ENCODE data around the gene ADAM12. TPM values are rescaled to one million over a fixed set of nuclear protein-coding genes. Genes with fewer than 3 reads are reported as not detected.
A peak's percentile ranks its signal among the peaks of the same experiment; 100 is the strongest.

The ADAM12 gene
- total and polyA plus RNA-seq, 2 experiments from 2014 or later: 0.13 to 0.87 TPM

- H3K27ac ChIP-seq (ENCODE audit: low read depth): no peak overlapping the region
These were observed 184.0 kb downstream of the ADAM12 start for GRCh38 chr10:126204320-126204719.

More at GRCh38 chr10:126204320-126204719, 184.0 kb downstream of the ADAM12 start:
- Histone ChIP-seq H3F3A (replicated peaks; ENCODE audit: low read depth) (no peaks in the 10 kb centered on the region), H2AFZ (peak overlapping the region; percentile 69; the same call in 1 of the 2 replicates), H3K36me3 (ENCODE audit: insufficient read depth) (no peaks in the 10 kb centered on the region), H3K4me2 (no peak overlapping the region), H4K20me1 (replicated peaks; ENCODE audit: insufficient read depth) (no peaks in the 10 kb centered on the region), H3K79me2 (replicated peaks; ENCODE audit: insufficient read depth) (no peaks in the 10 kb centered on the region), H3K4me1 (ENCODE audit: insufficient read depth) (no peaks in the 10 kb centered on the region), H3K27me3 (ENCODE audit: insufficient read depth) (no peaks in the 10 kb centered on the region), H3K4me3 (no peak overlapping the region), H3K9me2 (ENCODE audit: insufficient read depth) (0 out of 2 replicates have a peak, but pooled peaks cover 14% of the 10 kb centered on the region)
- Mint-ChIP-seq H3K4me3 (no peak overlapping the region), H3K36me3 (ENCODE audit: low read depth) (no peaks in the 10 kb centered on the region), H3K27me3 (ENCODE audit: insufficient read depth, low read depth, poor library complexity) (no peaks in the 10 kb centered on the region), H3K27ac (0 out of 2 replicates have a peak overlapping the region, but pooled peaks have one; percentile 45), H3K4me1 (no peaks in the 10 kb centered on the region), H3K9me3 (no peaks in the 10 kb centered on the region; the same call in 2 of the 3 replicates)
- DNase-seq (ENCODE audit: low spot score) (no peak), ATAC-seq (no peak)
- TF ChIP-seq POLR2AphosphoS5 (IDR thresholded peaks at IDR 0.05; ENCODE audit: low read depth): no peak
- no peak for TF ChIP-seq REST (IDR thresholded peaks at IDR 0.05; ENCODE audit: unreplicated experiment)
- TF ChIP-seq ZNF114 (CRISPR knock-in tag; IDR thresholded peaks at IDR 0.05): no peak
- TF ChIP-seq EZH2 (IDR thresholded peaks at IDR 0.05; ENCODE audit: low read depth, unreplicated experiment): no peak
- TF ChIP-seq ETS1 (IDR thresholded peaks at IDR 0.05): no peak
- TF ChIP-seq STAT1 (IDR thresholded peaks at IDR 0.05; ENCODE audit: unreplicated experiment): no peak
- no peak for TF ChIP-seq CREB1 (CRISPR knock-in tag; IDR thresholded peaks at IDR 0.05; ENCODE audit: low read depth)
- TF ChIP-seq ZNF331 (CRISPR knock-in tag; IDR thresholded peaks at IDR 0.05; ENCODE audit: low read depth): no peak
- no peak for TF ChIP-seq EZH2phosphoT487 (IDR thresholded peaks at IDR 0.05; ENCODE audit: unreplicated experiment)
- no peak for TF ChIP-seq ZNF462 (CRISPR knock-in tag; IDR thresholded peaks at IDR 0.05)
- no peak for TF ChIP-seq NANOG (IDR thresholded peaks at IDR 0.05; ENCODE audit: borderline replicate concordance)
- no peak for TF ChIP-seq JUNB (IDR thresholded peaks at IDR 0.05; ENCODE audit: unreplicated experiment)
- no peak for TF ChIP-seq CTCF (conservative IDR thresholded peaks at IDR 0.05; ENCODE audit: low read depth in 2 of 2)
